Measurements from ENCODE around the gene KRTAP10-9.
A peak's percentile ranks its signal among the peaks of the same experiment; 100 is the strongest.
"Not testable (repeated sequence)": the region's sequence is repeated elsewhere in the genome, so short reads cannot be mapped to it uniquely, and the experiment has no call there.

Gene KRTAP10-9

DNA sequence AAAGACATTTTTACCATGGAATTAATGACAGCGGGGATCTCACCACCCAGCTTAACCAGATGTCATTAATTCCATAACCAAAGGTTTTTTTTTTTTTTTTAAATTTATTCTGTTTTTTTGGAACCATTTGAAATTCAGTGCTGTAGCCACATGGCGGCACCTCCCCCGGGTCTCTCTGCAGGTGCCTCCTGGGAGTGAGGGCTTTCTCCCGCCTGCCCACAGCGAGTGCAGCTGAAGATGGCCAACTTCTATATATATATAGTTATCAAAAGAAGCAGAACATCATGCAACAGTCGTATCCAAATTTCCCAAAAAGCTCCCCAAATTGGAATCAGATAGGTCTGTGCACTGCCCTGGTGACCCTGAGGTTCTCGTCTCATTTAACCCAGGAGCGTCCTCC lies 11.4 kb upstream of the KRTAP10-9 start:
- no peak for DNase-seq (ENCODE audit: low read depth)

DNA sequence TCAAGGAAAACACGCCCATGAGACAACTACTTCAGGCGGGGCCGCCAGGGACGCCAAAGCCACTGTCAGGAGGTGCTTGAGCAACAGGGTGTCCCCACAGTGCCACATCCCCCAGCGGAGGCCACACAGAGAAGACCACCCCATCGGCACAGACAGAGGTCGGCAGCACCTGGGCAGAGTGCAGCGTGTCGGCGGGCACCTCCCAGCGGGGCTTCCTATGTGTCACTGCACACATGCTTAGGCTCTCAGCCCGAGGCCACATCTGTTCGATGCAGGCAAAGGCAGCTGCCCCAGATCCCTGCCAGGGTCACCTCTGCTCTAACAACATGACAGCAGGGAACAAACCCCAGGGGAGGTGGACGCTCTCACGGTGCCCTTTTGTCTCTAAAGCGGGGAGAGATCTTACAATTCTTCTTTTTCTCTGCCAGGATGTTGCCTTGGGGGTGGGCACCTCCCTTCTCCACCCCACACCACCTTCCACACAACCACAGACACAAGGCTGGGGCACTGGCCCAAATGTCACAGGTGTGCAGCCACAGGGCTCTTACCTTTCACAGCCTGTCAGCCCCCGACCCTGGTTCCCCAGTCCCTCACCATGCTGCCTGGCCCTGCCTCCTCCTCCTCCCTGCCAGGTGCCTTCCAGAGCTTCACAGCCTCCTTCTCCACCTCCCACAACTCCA lies 10.8 kb upstream of the KRTAP10-9 start:
- DNase-seq (ENCODE audit: low read depth): no peak

DNA sequence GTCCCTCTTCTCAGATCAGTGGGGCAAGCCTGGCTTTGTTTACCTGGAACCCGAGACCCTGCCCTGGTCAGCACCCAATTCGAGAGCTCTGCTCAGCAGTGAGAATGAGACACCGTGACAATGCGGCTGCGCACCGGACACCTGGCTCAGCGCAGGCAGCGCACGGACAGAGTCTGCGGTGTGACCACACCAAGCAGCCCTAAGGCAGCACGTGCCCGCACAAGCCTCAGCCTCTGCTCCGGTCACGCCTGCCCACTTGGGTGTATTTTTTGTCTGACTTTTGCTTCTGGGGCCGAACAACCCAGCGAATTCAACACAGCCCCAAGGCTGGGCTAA lies 10.3 kb upstream of the KRTAP10-9 start:
- no peak for DNase-seq (ENCODE audit: low read depth)

GRCh38 chr21:44617071-44617501 lies 9.8 kb upstream of the KRTAP10-9 start:
- no peak for DNase-seq (ENCODE audit: low read depth)

DNA sequence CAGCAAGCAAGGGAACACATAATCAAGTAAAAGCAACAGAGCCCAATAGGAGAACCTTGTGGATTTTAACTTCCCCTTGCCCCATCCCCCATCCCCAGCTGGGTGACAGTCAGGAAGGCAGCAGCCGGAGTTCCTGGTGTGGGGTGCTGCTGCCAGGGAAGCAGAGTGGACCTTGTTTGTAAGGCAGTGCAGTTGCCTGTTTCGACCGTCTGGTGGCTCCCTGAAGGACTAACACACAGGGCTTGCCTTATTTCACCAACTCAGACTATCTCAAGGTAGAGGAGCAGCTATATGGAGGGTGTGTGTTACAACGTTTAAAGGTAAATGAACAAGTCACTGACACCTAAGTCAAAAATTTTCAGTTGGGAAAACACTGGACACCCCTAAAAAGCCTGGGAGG lies 8.4 kb upstream of the KRTAP10-9 start:
- no peak for DNase-seq (ENCODE audit: low read depth)

DNA sequence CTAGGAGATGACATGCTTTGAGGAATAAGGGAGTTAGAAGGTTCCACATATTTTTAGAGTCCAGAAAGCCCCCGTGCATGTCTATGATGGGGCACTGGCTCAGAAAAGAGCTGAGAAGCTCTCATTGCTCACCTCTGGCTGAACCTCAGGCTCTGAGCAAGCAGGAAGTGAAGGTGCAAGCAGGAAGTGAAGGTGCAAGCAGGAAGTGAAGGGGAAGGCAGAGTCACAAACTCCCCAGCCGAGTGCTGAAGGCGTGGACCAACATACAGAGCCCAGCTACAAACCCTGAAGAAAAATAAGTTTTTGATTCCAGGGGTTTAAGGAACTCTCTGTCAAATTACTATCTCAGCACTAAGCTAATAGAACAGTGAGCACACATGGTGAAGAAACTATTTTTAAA lies 8.0 kb upstream of the KRTAP10-9 start:
- DNase-seq (ENCODE audit: low read depth): peak; percentile 47

DNA sequence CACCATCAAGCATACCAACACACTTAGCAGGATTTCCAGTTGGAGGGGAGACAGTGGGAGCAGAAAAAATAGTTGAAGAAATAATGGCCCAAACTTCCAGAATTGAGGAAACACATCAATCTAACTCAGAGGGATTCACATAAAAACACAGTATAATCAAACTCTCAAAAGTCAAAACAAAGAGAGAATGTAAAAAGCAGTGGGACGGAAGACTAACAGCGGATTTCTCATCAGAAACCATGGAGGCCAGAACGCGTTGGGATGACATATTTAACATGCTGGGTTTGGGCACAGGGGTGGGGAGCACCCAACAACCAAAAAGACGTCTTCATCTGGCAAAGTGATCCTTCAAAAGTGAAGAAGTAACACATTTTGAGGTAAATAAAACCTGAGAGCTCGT lies 7.0 kb upstream of the KRTAP10-9 start:
- no peak for DNase-seq (ENCODE audit: low read depth)

GRCh38 chr21:44623575-44623974 lies 3.3 kb upstream of the KRTAP10-9 start:
- no peak for DNase-seq (ENCODE audit: low read depth)

DNA sequence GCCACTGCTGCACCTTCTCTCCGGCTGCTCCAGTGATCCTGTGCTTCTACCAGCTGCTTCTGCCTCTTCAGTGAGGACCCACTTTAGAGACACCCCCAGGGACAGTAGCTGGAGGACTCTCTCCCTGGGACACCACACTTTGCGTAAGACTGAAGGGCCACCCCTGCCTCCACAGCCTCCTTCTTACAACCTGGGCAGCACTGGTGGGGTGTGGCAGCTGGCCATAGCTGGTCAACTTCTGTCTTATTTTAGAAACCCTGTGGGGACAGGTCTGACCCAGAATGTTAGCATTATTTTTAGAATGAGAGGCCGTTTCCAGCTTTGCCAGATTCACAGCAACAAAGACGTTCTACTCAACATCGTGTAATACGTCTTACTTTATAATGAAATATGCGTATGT lies 1.1 kb upstream of the KRTAP10-9 start:
- no peak for DNase-seq (ENCODE audit: low read depth)

GRCh38 chr21:44626262-44626661 lies 631 bp upstream of the KRTAP10-9 start:
- DNase-seq (ENCODE audit: low read depth): no peak

GRCh38 chr21:44627181-44627822 lies 409 bp downstream of the KRTAP10-9 start:
- DNase-seq (ENCODE audit: low read depth): not testable (repeated sequence)

DNA sequence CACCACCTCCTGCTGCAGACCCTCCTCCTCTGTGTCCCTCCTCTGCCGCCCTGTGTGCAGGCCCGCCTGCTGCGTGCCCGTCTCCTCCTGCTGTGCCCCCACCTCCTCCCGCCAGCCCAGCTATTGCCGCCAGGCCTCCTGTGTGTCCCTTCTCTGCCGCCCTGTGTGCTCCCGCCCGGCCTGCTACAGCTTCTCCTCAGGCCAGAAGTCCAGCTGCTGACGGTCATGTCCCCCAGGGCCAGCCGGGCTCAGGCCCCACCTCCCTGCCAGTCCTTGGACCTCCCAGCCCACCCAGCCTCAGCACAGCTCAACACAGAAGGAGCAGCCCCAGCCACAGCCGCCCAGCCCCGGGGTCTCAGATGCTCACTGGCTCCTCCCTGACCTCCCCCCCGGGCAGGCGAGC lies 939 bp downstream of the KRTAP10-9 start:
- not testable (repeated sequence) for DNase-seq (ENCODE audit: low read depth)

DNA sequence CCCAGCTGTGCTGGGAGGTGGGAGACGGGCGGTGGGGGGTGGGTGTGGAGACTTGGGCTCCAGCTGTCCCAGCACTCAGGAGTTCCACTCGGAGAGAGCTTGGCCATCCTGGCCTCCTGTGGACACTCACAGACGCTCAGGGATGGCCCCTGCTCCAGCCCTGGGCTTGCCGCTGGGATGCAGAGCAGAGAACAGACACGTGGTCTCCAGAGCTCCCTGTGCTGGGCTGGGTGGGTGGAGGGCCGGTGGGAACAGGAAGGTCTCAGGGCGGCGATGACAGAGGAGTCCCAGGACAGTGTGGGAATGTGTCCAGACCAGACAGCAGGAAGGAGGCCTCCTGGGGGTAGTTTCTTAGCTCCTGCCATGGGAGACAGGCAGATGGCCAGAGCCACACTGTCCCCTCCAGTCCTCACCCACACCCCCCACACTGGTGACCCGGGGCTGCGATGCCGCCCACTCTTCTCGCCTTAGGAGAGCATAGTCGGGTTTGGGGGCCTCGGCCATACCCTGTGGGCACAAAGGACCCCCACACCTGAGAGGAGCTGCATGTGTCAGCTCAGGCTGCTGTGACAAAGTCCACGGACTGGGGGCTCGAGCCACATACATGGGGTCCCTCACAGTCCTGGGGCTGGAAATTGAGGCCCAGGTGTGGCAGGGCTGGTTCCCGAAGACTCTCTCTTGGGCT lies 2.0 kb downstream of the KRTAP10-9 start:
- no peak for DNase-seq (ENCODE audit: low read depth)

DNA sequence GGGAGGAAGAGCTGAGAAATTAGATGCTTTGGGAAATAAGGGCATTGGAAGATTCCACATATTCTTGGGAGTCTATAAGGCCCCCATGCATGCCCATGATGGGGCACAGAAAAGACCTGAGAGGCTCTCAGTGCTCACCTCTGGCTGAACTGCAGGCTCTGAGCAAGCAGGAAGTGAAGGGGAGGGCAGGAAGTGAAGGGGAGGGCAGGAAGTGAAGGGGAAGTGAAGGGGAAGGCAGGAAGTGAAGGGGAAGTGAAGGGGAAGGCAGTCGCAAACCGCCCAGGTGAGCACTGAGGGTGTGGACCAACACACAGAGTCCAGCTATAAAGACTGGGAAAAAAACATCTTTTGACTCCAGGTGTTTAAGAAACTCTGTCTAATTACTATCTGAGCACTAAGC lies 3.5 kb downstream of the KRTAP10-9 start:
- no peak for DNase-seq (ENCODE audit: low read depth)

DNA sequence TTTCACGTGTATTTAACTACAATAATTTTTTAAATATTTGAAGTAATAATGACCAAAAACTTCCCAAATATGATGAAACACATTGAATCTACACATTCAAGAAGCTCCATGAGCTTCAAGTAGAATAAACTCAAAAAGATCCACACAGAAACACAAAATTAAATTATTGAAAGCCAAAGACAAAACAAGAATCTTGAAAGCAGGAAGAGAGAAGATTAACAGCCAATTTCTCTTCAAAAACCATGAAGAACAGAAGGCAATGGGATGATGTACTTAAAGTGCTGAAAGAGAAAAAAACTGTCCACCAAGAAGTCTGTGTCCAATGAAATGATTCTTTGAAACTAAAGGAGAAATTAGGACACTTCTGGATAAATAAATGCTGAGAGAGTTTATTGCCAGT lies 5.2 kb downstream of the KRTAP10-9 start:
- DNase-seq (ENCODE audit: low read depth): no peak

DNA sequence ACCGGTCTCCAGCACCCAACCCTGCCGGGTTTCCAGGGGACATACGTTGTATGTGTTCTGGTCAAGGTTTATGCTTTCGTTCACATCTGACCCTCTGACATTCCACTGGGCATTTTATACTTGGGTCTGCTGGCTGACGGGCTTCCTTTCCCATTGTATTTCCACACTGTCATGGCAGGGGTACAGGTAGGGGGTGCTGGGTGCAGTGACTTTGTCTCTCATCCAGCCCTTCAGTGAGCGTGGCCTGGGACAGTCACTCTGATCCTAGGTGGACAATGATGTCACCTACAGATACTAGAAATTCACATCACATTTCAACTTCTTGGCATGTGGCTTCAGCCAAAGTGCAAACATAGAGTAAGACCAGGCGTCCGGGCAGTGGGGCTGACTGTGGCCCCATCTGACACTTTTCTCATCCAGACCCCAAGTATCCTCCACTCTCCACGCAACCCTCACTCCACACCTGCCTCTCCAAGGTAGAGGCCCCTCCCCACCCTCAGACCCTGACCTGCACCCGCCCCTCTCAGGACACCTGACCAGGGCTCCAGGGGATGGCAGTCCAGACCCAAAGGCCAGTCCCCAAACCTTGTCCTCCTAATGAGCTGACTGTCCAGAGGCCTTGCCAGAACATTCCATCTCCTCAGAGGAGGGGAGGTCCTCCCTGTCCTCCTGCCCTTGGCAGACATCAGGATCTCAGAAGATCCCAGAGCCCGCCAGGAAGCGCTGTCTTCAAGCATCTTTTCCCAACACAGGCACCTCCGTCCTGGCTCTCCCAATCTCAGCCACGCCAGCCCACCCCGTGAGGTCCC lies 9.5 kb downstream of the KRTAP10-9 start:
- DNase-seq (ENCODE audit: low read depth): no peak

DNA sequence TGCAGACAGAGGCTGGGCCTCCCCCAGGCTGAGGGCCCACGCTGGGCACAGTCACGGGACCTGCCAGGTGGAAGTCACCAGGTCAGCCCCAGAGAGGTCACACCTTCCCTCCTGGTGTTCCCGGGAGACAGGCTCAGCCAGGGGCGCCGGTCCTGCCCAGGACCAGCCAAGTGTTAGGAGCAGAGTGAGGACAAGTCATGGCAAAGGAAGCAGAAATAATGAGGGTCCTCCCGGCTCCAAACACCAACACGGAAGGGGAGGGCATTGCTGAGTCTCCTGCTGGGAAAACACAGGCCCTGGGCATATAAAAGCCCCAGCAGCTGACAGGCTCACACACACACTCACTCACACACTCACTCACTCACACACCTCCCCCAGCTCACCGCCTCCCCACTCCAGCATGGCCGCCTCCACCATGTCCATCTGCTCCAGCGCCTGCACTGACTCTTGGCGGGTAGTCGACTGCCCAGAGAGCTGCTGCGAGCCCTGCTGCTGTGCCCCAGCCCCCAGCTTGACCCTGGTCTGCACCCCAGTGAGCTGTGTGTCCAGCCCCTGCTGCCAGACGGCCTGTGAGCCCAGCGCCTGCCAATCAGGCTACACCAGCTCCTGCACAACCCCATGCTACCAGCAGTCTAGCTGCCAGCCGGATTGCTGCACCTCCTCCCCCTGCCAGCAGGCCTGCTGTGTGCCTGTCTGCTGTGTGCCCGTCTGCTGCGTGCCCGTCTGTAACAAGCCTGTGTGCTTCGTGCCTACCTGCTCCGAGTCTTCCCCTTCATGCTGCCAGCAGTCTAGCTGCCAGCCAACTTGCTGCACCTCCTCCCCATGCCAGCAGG lies 10.3 kb downstream of the KRTAP10-9 start, which contains the start of gene KRTAP10-10:
TSS of gene KRTAP10-10 (plus strand) at position 339 of the 833 bp plus-strand sequence. CDS start at position 401, 62 bp downstream.
- DNase-seq (ENCODE audit: low read depth): no peak

- not testable (repeated sequence) for DNase-seq (ENCODE audit: low read depth)
These were observed 11.0 kb downstream of the KRTAP10-9 start for GRCh38 chr21:44637851-44638348.

- not testable (repeated sequence) for DNase-seq (ENCODE audit: low read depth)
These were observed 11.8 kb downstream of the KRTAP10-9 start for GRCh38 chr21:44638506-44639330.

- no peak for DNase-seq (ENCODE audit: low read depth)
These were observed 12.4 kb downstream of the KRTAP10-9 start for GRCh38 chr21:44639331-44639655.

DNA sequence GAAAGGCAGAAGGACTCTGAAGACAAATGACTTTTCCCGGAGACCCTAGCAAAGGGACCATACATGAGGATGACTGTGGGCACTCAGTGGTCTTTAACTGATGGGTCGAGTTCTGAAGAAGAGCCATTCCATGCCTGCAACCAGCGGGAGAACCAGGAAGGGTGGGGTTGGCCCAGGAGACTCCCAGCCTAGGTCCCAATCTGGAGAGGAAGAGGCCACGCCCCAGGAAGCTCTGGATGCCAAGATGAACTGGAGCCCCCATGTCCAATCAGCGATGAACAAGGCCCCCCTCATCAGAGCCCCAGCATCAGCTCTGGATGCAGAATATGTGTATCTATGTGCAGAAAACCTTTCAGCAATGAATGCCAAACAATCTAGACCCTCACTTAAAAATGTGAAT lies 13.9 kb downstream of the KRTAP10-9 start:
- no peak for DNase-seq (ENCODE audit: low read depth)
